M059J (cell line): ENCODE results near the gene LRIF1. TPM values are rescaled to one million over a fixed set of nuclear protein-coding genes. Genes with fewer than 3 reads are reported as not detected.

ENCODE experiments used
- total RNA-seq: library from RNA; depleted of rRNA; stranded (reverse); fragments of >200 nt; shearing (Covaris generic); gene quantifications from 2 replicates; pipeline ENCODE4 v1.2.3, GENCODE V29; 2014; rRNA removed

LRIF1 gene
- total RNA-seq, 1 experiment from 2014 or later: 37.9 TPM

Other genes with a start within 250 kb of the LRIF1 start
- gene CD53, start 90.8 kb downstream of the LRIF1 start, total RNA-seq: 0.15 and 0.30 TPM in 2 replicates
- gene DRAM2, start 176.2 kb upstream of the LRIF1 start, total RNA-seq: 39.2 and 53.8 TPM in 2 replicates
- 37.7 and 49.1 TPM in 2 replicates for gene CEPT1, start 176.3 kb upstream of the LRIF1 start, total RNA-seq
- 4.3 and 10.2 TPM in 2 replicates for gene DENND2D, start 236.7 kb upstream of the LRIF1 start, total RNA-seq